HG03460 (cell line): ENCODE data around the gene PHKG2.
A peak's percentile ranks its signal among the peaks of the same experiment; 100 is the strongest.

Experiments used
- ATAC-seq: cut with Tn5 transposase; IDR thresholded peaks from one replicate; pipeline ENCODE4 v1.9.1; 2021; ENCODE audit not compliant: unreplicated experiment

The PHKG2 gene

GRCh38 chr16:30755955-30756780, 7.9 kb downstream of the PHKG2 start:
- no peak for ATAC-seq

- ATAC-seq, result no peak
These were observed 8.5 kb downstream of the PHKG2 start for GRCh38 chr16:30756781-30757100.

GRCh38 chr16:30757316-30757715, 9.1 kb downstream of the PHKG2 start:
- no peak for ATAC-seq

GRCh38 chr16:30758988-30759491, 10.8 kb downstream of the PHKG2 start:
- ATAC-seq, result no peak

GRCh38 chr16:30760001-30760559, 11.9 kb downstream of the PHKG2 start:
- ATAC-seq, result no peak

GRCh38 chr16:30760577-30761426, 12.6 kb downstream of the PHKG2 start:
- no peak for ATAC-seq

- peak; percentile 29 for ATAC-seq
These were observed 13.3 kb downstream of the PHKG2 start for GRCh38 chr16:30761427-30761927.

GRCh38 chr16:30761928-30762902, 14.0 kb downstream of the PHKG2 start, which contains the start of the genes CFAP119 and RNF40:
CFAP119 (minus strand) TSS chr16:30762062; CDS start chr16:30761748, 314 bp downstream.
RNF40 (plus strand) TSS chr16:30762322; CDS start chr16:30762546, 224 bp downstream.
- peak; percentile 80 for ATAC-seq

- no peak for ATAC-seq
These were observed 14.9 kb downstream of the PHKG2 start for GRCh38 chr16:30762991-30763725.

GRCh38 chr16:30764086-30764485, 15.9 kb downstream of the PHKG2 start:
- ATAC-seq, result no peak

- ATAC-seq, result no peak
These were observed 16.7 kb downstream of the PHKG2 start for GRCh38 chr16:30764816-30765465.

- ATAC-seq, result no peak
These were observed 18.1 kb downstream of the PHKG2 start for GRCh38 chr16:30766206-30766932.

- ATAC-seq, result no peak
These were observed 18.7 kb downstream of the PHKG2 start for GRCh38 chr16:30766933-30767284.

GRCh38 chr16:30767767-30768465, 19.7 kb downstream of the PHKG2 start:
- no peak for ATAC-seq

GRCh38 chr16:30768583-30769181, 20.5 kb downstream of the PHKG2 start:
- ATAC-seq, result no peak

GRCh38 chr16:30769379-30770089, 21.3 kb downstream of the PHKG2 start:
- no peak for ATAC-seq

- no peak for ATAC-seq
These were observed 23.5 kb downstream of the PHKG2 start for GRCh38 chr16:30771726-30772125.
